Astrocyte (in vitro differentiated cells and primary cell): ENCODE data around the gene SOX4. TPM values are rescaled to one million over a fixed set of nuclear protein-coding genes. Genes with fewer than 3 reads are reported as not detected.

Experiments used
- DNase-seq: peaks from one replicate; pipeline ENCODE4 v3.0.0-alpha.2; 2010; ENCODE audit warnings: low read depth
- FAIRE-seq: peaks from 2 replicates; lab custom pipeline; 2011; peaks lifted over from hg19 to GRCh38; lab: Jason Lieb, UNC
- H2AFZ ChIP-seq: 2 replicates; pipeline ENCODE4 v1.6.0; 2012; ENCODE audit warnings: low read depth, low read length, inconsistent platforms
- H3K27ac ChIP-seq: 2 replicates; pipeline ENCODE4 v1.5.1; 2011; ENCODE audit warnings: low read depth, low read length, inconsistent platforms
- H3K27me3 ChIP-seq: 2 replicates; pipeline ENCODE4 v1.6.0; 2011; ENCODE audit warnings: low read length, inconsistent platforms; ENCODE audit not compliant: insufficient read depth
- H3K36me3 ChIP-seq: 2 replicates; pipeline ENCODE4 v1.5.1; 2011; ENCODE audit warnings: low read length, inconsistent platforms; ENCODE audit not compliant: insufficient read depth
- H3K4me1 ChIP-seq: 2 replicates; pipeline ENCODE4 v1.5.1; 2011; ENCODE audit warnings: low read length, inconsistent platforms; ENCODE audit not compliant: insufficient read depth
- H3K4me2 ChIP-seq: 2 replicates; pipeline ENCODE4 v1.6.0; 2012; ENCODE audit warnings: low read length, inconsistent platforms
- H3K4me3 ChIP-seq: 2 replicates; pipeline ENCODE4 v1.5.1; 2011; ENCODE audit warnings: low read depth, mild to moderate bottlenecking, low read length, inconsistent platforms; ENCODE audit not compliant: insufficient read depth
- H3K79me2 ChIP-seq: 2 replicates; pipeline ENCODE4 v1.6.0; 2012; ENCODE audit warnings: mild to moderate bottlenecking, low read length, inconsistent platforms; ENCODE audit not compliant: insufficient read depth
- H3K9ac ChIP-seq: 2 replicates; pipeline ENCODE4 v1.6.0; 2012; ENCODE audit warnings: mild to moderate bottlenecking, low read length, inconsistent platforms
- H3K9me3 ChIP-seq: 2 replicates; pipeline ENCODE4 v1.5.1; 2012; ENCODE audit warnings: low read depth, mild to moderate bottlenecking, low read length, inconsistent platforms; ENCODE audit not compliant: insufficient read depth
- H4K20me1 ChIP-seq: 2 replicates; pipeline ENCODE4 v1.6.0; 2012; ENCODE audit warnings: low read length, inconsistent platforms; ENCODE audit not compliant: insufficient read depth
- H3K27ac Mint-ChIP-seq: one replicate; pipeline ENCODE4 v1.8.0; 2021; ENCODE audit warnings: mild to moderate bottlenecking, mixed read lengths; ENCODE audit not compliant: unreplicated experiment
- H3K27me3 Mint-ChIP-seq: one replicate; pipeline ENCODE4 v1.8.0; 2021; ENCODE audit warnings: low read depth, mixed read lengths; ENCODE audit not compliant: unreplicated experiment
- H3K36me3 Mint-ChIP-seq: one replicate; pipeline ENCODE4 v1.8.0; 2021; ENCODE audit warnings: low read depth, mixed read lengths; ENCODE audit not compliant: unreplicated experiment
- H3K4me1 Mint-ChIP-seq: one replicate; pipeline ENCODE4 v1.8.0; 2021; ENCODE audit warnings: low read depth, mixed read lengths; ENCODE audit not compliant: unreplicated experiment
- H3K4me3 Mint-ChIP-seq: one replicate; pipeline ENCODE4 v1.8.0; 2021; ENCODE audit warnings: mild to moderate bottlenecking, moderate library complexity, mixed read lengths; ENCODE audit not compliant: unreplicated experiment
- H3K9me3 Mint-ChIP-seq: one replicate; pipeline ENCODE4 v1.8.0; 2021; ENCODE audit warnings: mild to moderate bottlenecking, mixed read lengths; ENCODE audit not compliant: unreplicated experiment
- EZH2 ChIP-seq: IDR thresholded peaks from 2 replicates; pipeline ENCODE4 v1.6.1; 2012; ENCODE audit warnings: mild to moderate bottlenecking, low read length, inconsistent platforms; ENCODE audit not compliant: insufficient read depth
- total RNA-seq: library from RNA; stranded (reverse); gene quantifications from 2 replicates; pipeline ENCODE4 v1.2.1, GENCODE V29; 2021
- TF ChIP-seq, protein P1 (sequence below): IDR thresholded peaks from 2 replicates; pipeline ENCODE4 v1.5.1; 2011; ENCODE audit warnings: low read depth, mild to moderate bottlenecking, inconsistent platforms, low read length, moderate library complexity; ENCODE audit not compliant: insufficient read depth

SOX4 gene
- total RNA-seq, 1 donor from 2014 or later = 108 TPM

DNA sequence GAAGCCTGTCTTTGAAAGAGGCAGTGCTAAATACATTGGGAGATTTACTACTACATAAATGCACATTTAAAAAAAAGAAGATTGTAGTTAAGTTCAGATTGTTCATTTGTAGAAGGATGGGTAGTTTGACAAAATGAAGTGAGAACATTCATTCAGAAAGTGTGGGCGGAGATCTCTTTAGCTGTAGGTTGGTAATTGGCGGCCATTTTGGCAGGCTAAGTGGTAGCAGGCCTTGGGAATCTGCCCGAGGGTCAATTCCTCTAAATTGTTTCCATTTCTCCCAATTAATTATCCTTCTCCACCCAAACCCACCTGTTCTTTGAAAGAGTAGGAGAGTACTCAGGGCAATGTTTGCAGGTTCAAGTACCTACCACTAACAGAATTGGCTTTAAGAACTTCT, 17.9 kb downstream of the SOX4 start:
- Mint-ChIP-seq H3K4me3 (no peak overlapping the region), H3K36me3 (no peaks in the 10 kb centered on the region), H3K27me3 (no peaks in the 10 kb centered on the region), H3K9me3 (peaks cover 1% of the 10 kb centered on the region), H3K27ac (no peak overlapping the region), H3K4me1 (peaks cover 9% of the 10 kb centered on the region)
- Histone ChIP-seq H3K27me3 (no peaks in the 10 kb centered on the region), H2AFZ (no peak overlapping the region), H3K9me3 (no peaks in the 10 kb centered on the region), H3K79me2 (no peaks in the 10 kb centered on the region), H3K4me3 (no peak overlapping the region), H3K36me3 (no peaks in the 10 kb centered on the region), H3K4me1 (peaks cover 8% of the 10 kb centered on the region), H3K27ac (no peak overlapping the region), H3K9ac (no peak overlapping the region), H3K4me2 (no peak overlapping the region), H4K20me1 (no peaks in the 10 kb centered on the region)
- FAIRE-seq (no peak), DNase-seq (no peak)
- TF ChIP-seq, protein P1, sequence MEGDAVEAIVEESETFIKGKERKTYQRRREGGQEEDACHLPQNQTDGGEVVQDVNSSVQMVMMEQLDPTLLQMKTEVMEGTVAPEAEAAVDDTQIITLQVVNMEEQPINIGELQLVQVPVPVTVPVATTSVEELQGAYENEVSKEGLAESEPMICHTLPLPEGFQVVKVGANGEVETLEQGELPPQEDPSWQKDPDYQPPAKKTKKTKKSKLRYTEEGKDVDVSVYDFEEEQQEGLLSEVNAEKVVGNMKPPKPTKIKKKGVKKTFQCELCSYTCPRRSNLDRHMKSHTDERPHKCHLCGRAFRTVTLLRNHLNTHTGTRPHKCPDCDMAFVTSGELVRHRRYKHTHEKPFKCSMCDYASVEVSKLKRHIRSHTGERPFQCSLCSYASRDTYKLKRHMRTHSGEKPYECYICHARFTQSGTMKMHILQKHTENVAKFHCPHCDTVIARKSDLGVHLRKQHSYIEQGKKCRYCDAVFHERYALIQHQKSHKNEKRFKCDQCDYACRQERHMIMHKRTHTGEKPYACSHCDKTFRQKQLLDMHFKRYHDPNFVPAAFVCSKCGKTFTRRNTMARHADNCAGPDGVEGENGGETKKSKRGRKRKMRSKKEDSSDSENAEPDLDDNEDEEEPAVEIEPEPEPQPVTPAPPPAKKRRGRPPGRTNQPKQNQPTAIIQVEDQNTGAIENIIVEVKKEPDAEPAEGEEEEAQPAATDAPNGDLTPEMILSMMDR = no peak
- TF ChIP-seq EZH2 = no peak

DNA sequence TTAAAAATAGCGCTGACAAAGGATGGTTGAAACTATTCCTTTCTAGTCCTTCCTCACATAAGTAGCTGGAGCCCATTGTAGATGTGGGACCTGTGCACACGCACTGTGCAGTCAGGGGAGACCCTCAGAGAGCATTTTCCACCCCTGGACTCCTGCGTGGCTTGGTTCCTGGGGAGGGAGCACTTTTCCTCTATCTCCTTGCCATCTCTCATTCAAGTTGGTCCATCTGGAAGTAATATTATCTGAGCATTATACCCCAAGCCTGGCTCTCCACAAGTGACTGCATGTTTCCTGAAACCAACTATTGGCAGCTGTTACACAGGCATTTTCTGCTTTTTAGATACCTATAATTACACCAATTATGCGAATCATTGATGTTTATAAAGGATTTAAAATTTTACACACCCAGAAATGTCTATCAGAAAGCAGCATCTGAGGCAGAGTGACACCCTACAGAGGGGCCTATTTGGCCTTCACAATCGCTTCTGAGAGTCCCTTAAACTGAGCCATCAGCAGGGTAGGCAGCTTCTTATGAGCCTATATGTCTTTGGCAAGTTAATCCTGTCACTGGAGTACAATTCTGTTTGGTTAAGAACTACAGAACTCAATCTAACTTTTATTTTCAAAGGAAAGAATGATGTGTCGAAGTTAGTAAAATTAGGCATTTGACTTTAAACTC, 18.7 kb downstream of the SOX4 start:
- FAIRE-seq = no peak
- TF ChIP-seq EZH2 = no peak
- TF ChIP-seq, protein P1 = no peak
- Histone ChIP-seq H3K79me2 (no peaks in the 10 kb centered on the region), H4K20me1 (no peaks in the 10 kb centered on the region), H3K9me3 (no peaks in the 10 kb centered on the region), H3K4me3 (no peak overlapping the region), H3K27me3 (no peaks in the 10 kb centered on the region), H3K27ac (no peak overlapping the region), H3K36me3 (no peaks in the 10 kb centered on the region), H2AFZ (no peak overlapping the region), H3K4me1 (peaks cover 8% of the 10 kb centered on the region), H3K9ac (no peak overlapping the region), H3K4me2 (no peak overlapping the region)
- DNase-seq = no peak
- Mint-ChIP-seq H3K9me3 (no peaks in the 10 kb centered on the region), H3K27ac (no peak overlapping the region), H3K4me1 (peaks cover 9% of the 10 kb centered on the region), H3K27me3 (no peaks in the 10 kb centered on the region), H3K36me3 (no peaks in the 10 kb centered on the region), H3K4me3 (no peak overlapping the region)

DNA sequence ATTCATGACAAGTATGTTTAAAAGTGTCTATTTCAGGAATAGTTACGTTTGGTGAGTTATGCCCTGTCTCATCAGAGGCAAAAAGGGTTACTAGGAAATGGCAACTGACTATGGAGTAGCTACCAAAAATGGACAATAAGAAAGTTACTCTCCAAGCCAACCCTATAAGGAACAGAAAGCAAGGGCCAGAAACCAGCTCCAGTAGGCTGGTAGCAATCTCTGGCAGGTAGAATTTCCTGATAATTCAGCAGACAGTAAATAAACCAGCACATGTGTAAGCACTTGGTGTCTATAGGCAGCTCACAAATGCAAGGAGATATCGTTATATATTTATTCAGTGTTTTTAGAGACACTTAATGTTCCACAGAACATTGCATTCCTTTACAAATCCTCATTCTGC, 20.3 kb downstream of the SOX4 start:
- no peak for TF ChIP-seq EZH2
- TF ChIP-seq, protein P1 = no peak
- Mint-ChIP-seq H3K4me1 (peaks cover 9% of the 10 kb centered on the region), H3K27me3 (no peaks in the 10 kb centered on the region), H3K36me3 (no peaks in the 10 kb centered on the region), H3K4me3 (no peak overlapping the region), H3K9me3 (no peaks in the 10 kb centered on the region), H3K27ac (no peak overlapping the region)
- Histone ChIP-seq H3K9me3 (no peaks in the 10 kb centered on the region), H3K27ac (no peak overlapping the region), H3K79me2 (no peaks in the 10 kb centered on the region), H3K4me1 (peaks cover 8% of the 10 kb centered on the region), H2AFZ (no peak overlapping the region), H3K4me3 (no peak overlapping the region), H3K9ac (no peak overlapping the region), H3K4me2 (no peak overlapping the region), H4K20me1 (no peaks in the 10 kb centered on the region), H3K36me3 (no peaks in the 10 kb centered on the region), H3K27me3 (no peaks in the 10 kb centered on the region)
- FAIRE-seq = no peak
- no peak for DNase-seq
